Activated CD8-positive, alpha-beta T cell treated with anti-CD3 and anti-CD28 coated beads for 36 hours (primary cell): ENCODE measurements around the gene DIMT1. TPM values are rescaled to one million over a fixed set of nuclear protein-coding genes. Genes with fewer than 3 reads are reported as not detected.

Experiments used
- ATAC-seq: fragments of 200-7000 bp; cut with Tn5 transposase; one replicate; pipeline ENCODE4 v1.10.0; 2021; ENCODE audit warnings: mild to moderate bottlenecking, moderate library complexity
- CTCF ChIA-PET: fragments of 350-600 bp; sonication (Branson Sonifier 250); formaldehyde crosslinking; loops from one replicate; lab custom pipeline; 2021; ENCODE audit warnings: antibody characterized with exemption; lab: Charles Lee
- POLR2A ChIA-PET: fragments of 350-600 bp; sonication (Branson Sonifier 250); formaldehyde crosslinking; loops from one replicate; lab custom pipeline; 2021; ENCODE audit warnings: antibody characterized with exemption; lab: Charles Lee
- DNase-seq: peaks from one replicate; pipeline ENCODE4 v3.0.0-alpha.2; 2020
- H3K27ac Mint-ChIP-seq: one replicate; pipeline ENCODE4 v1.8.0; 2021; ENCODE audit warnings: mild to moderate bottlenecking, mixed read lengths
- H3K27me3 Mint-ChIP-seq: one replicate; pipeline ENCODE4 v1.8.0; 2021; ENCODE audit warnings: mixed read lengths
- H3K36me3 Mint-ChIP-seq: one replicate; pipeline ENCODE4 v1.8.0; 2021; ENCODE audit warnings: low read depth, mixed read lengths
- H3K4me1 Mint-ChIP-seq: one replicate; pipeline ENCODE4 v1.8.0; 2021; ENCODE audit warnings: low read depth, mixed read lengths
- H3K4me3 Mint-ChIP-seq: one replicate; pipeline ENCODE4 v1.8.0; 2021; ENCODE audit warnings: mild to moderate bottlenecking, moderate library complexity, mixed read lengths
- H3K9me3 Mint-ChIP-seq: one replicate; pipeline ENCODE4 v1.8.0; 2021; ENCODE audit warnings: mixed read lengths
- CTCF ChIP-seq: fragments of 200-600 bp; IDR thresholded peaks from one replicate; pipeline ENCODE4 v1.8.0; 2022; ENCODE audit warnings: antibody characterized with exemption, mild to moderate bottlenecking
- intact Hi-C: fragments of 100-400 bp; cut with micrococcal nuclease; formaldehyde crosslinking; loops from one replicate; pipeline ENCODE4 v1.10.0; 2022
- total RNA-seq, 2 experiments: library from RNA; stranded (reverse); gene quantifications; one replicate each; pipeline ENCODE4 v1.2.3, GENCODE V29; 2021

The DIMT1 gene
- total RNA-seq, 2 experiments from 2014 or later: 51.3 to 59.1 TPM

GRCh38 chr5:62346748-62347147 lies 57.0 kb downstream of the DIMT1 start:
- H3K4me1 Mint-ChIP-seq: peaks cover 40% of the 10 kb centered on the region
- POLR2A ChIA-PET: interaction anchor here (0.8 kb wide), 1 partner anchor 13 kb away, joined by 3 read pairs; no protein-coding TSS in a partner anchor
- peaks cover 46% of the 10 kb centered on the region for H3K36me3 Mint-ChIP-seq
- H3K27me3 Mint-ChIP-seq: no peaks in the 10 kb centered on the region
- DNase-seq: no peak
- intact Hi-C loops: no loop called here
- no peaks in the 10 kb centered on the region for H3K9me3 Mint-ChIP-seq
- CTCF ChIA-PET: interaction anchor here (3.8 kb wide), 1 partner anchor 123 kb away, joined by 24 read pairs; no protein-coding TSS in a partner anchor
- H3K27ac Mint-ChIP-seq: peak overlapping the region; percentile 31
- H3K4me3 Mint-ChIP-seq: no peak overlapping the region
- no peak for ATAC-seq
- no peak for TF ChIP-seq CTCF

GRCh38 chr5:62343428-62343827 lies 60.3 kb downstream of the DIMT1 start:
- ATAC-seq (no peak), DNase-seq (no peak)
- Mint-ChIP-seq H3K4me3 (no peak overlapping the region), H3K27me3 (no peaks in the 10 kb centered on the region), H3K36me3 (peaks cover 44% of the 10 kb centered on the region), H3K27ac (peak overlapping the region; percentile 78), H3K4me1 (peaks cover 56% of the 10 kb centered on the region), H3K9me3 (peaks cover 3% of the 10 kb centered on the region)
- no peak for TF ChIP-seq CTCF
- CTCF ChIA-PET: interaction anchor here (0.7 to 3.8 kb wide), 5 partner anchors 10 to 119 kb away, joined by 3 to 24 read pairs (median 3); no protein-coding TSS in a partner anchor
- POLR2A ChIA-PET: interaction anchor here (0.6 to 1.3 kb wide), 5 partner anchors 9 to 56 kb away, joined by 3 to 5 read pairs (median 3); partner anchors contain the start of gene KIF2A
- intact Hi-C loops: loop anchor here (5.0 kb wide), 1 partner anchor 36 kb away; the partner anchor contains the start of gene KIF2A

- no peak for TF ChIP-seq CTCF
- H3K27ac Mint-ChIP-seq: peak overlapping the region; percentile 92
- peaks cover 58% of the 10 kb centered on the region for H3K4me1 Mint-ChIP-seq
- intact Hi-C loops: loop anchor here (5.0 kb wide), 1 partner anchor 35 kb away; the partner anchor contains the start of gene KIF2A
- ATAC-seq: peak; percentile 15
- ChIA-PET CTCF (interaction anchor here (1.9 kb wide), 1 partner anchor 31 kb away, joined by 4 read pairs; no protein-coding TSS in a partner anchor), POLR2A (interaction anchor here (1.0 kb wide), 2 partner anchors 22 to 37 kb away, joined by 3 to 4 read pairs; no protein-coding TSS in a partner anchor)
- DNase-seq: no peak
- H3K27me3 Mint-ChIP-seq: no peaks in the 10 kb centered on the region
- peaks cover 39% of the 10 kb centered on the region for H3K36me3 Mint-ChIP-seq
- peaks cover 3% of the 10 kb centered on the region for H3K9me3 Mint-ChIP-seq
- H3K4me3 Mint-ChIP-seq: no peak overlapping the region
Observed at GRCh38 chr5:62342476-62342837, 61.2 kb downstream of the DIMT1 start.

- ATAC-seq (peak; percentile 75), DNase-seq (peak; percentile 44)
- TF ChIP-seq CTCF: no peak
- no peaks in the 10 kb centered on the region for H3K27me3 Mint-ChIP-seq
- peaks cover 58% of the 10 kb centered on the region for H3K4me1 Mint-ChIP-seq
- H3K27ac Mint-ChIP-seq: peak overlapping the region; percentile 92
- intact Hi-C loops: loop anchor here (5.0 kb wide), 1 partner anchor 35 kb away; the partner anchor contains the start of gene KIF2A
- ChIA-PET CTCF (interaction anchor here (1.0 to 1.9 kb wide), 4 partner anchors 11 to 54 kb away, joined by 3 to 4 read pairs (median 4); partner anchors contain the start of gene KIF2A), POLR2A (interaction anchor here (1.0 kb wide), 2 partner anchors 22 to 36 kb away, joined by 3 to 4 read pairs; no protein-coding TSS in a partner anchor)
- peaks cover 38% of the 10 kb centered on the region for H3K36me3 Mint-ChIP-seq
- peak overlapping the region; percentile 45 for H3K4me3 Mint-ChIP-seq
- H3K9me3 Mint-ChIP-seq: peaks cover 3% of the 10 kb centered on the region
Observed at GRCh38 chr5:62341783-62342475, 61.8 kb downstream of the DIMT1 start.
